GM19455 (cell line): ENCODE data around the gene UBE3B.

Source experiments
- ATAC-seq: cut with Tn5 transposase; IDR thresholded peaks from one replicate; pipeline ENCODE4 v1.9.1; 2021; ENCODE audit not compliant: unreplicated experiment

UBE3B gene

GRCh38 chr12:109549613-109550270 is 72.3 kb downstream of the UBE3B start:
- ATAC-seq, result no peak

- ATAC-seq, result no peak
These were observed 72.8 kb downstream of the UBE3B start for GRCh38 chr12:109550281-109550680.

- no peak for ATAC-seq
These were observed 73.7 kb downstream of the UBE3B start for GRCh38 chr12:109551108-109551507.

- ATAC-seq, result no peak
These were observed 75.5 kb downstream of the UBE3B start for GRCh38 chr12:109552971-109553370.

GRCh38 chr12:109553483-109553882 is 76.0 kb downstream of the UBE3B start:
- ATAC-seq, result no peak

- no peak for ATAC-seq
These were observed 76.6 kb downstream of the UBE3B start for GRCh38 chr12:109553906-109554500.

- ATAC-seq, result no peak
These were observed 77.3 kb downstream of the UBE3B start for GRCh38 chr12:109554761-109555160.

GRCh38 chr12:109555431-109556315 is 78.2 kb downstream of the UBE3B start:
- no peak for ATAC-seq

GRCh38 chr12:109557200-109557599 is 79.8 kb downstream of the UBE3B start:
- ATAC-seq, result no peak

GRCh38 chr12:109557805-109558204 is 80.4 kb downstream of the UBE3B start:
- no peak for ATAC-seq

- no peak for ATAC-seq
These were observed 81.2 kb downstream of the UBE3B start for GRCh38 chr12:109558374-109559199.

GRCh38 chr12:109559200-109559505 is 81.7 kb downstream of the UBE3B start:
- no peak for ATAC-seq

- no peak for ATAC-seq
These were observed 82.2 kb downstream of the UBE3B start for GRCh38 chr12:109559601-109560000.

- no peak for ATAC-seq
These were observed 83.7 kb downstream of the UBE3B start for GRCh38 chr12:109560867-109561710.

GRCh38 chr12:109561711-109562030 is 84.2 kb downstream of the UBE3B start:
- no peak for ATAC-seq

GRCh38 chr12:109562871-109563270 is 85.4 kb downstream of the UBE3B start:
- no peak for ATAC-seq

- ATAC-seq, result no peak
These were observed 86.2 kb downstream of the UBE3B start for GRCh38 chr12:109563291-109564284.

- ATAC-seq, result no peak
These were observed 89.0 kb downstream of the UBE3B start for GRCh38 chr12:109566424-109566823.

GRCh38 chr12:109567296-109567695 is 89.9 kb downstream of the UBE3B start:
- no peak for ATAC-seq
